A549 (cell line): Measurements from ENCODE around the gene CCDC63.

Experiments used
- CTCF ChIP-seq: fragments of >200 bp; sonication (Bioruptor Twin); formaldehyde crosslinking; IDR thresholded peaks from 3 replicates; pipeline ENCODE4 v1.5.1; 2016
- FOXS1 ChIP-seq: fragments of 250-450 bp; sonication (Bioruptor Pico); IDR thresholded peaks from 2 replicates; pipeline ENCODE4 v1.5.0; 2020; ENCODE audit warnings: mild to moderate bottlenecking, moderate library complexity
- JUNB ChIP-seq: fragments of >200 bp; sonication (Bioruptor Twin); formaldehyde crosslinking; IDR thresholded peaks from 2 replicates; pipeline ENCODE4 v1.6.1; 2016
- MYC ChIP-seq: IDR thresholded peaks from 2 replicates; pipeline ENCODE4 v1.6.1; 2012; ENCODE audit warnings: mild to moderate bottlenecking, inconsistent platforms, low read length, improper control_type of control experiment, borderline replicate concordance
- POLR2A ChIP-seq: IDR thresholded peaks from 2 replicates; pipeline ENCODE4 v1.6.1; 2012; ENCODE audit warnings: mild to moderate bottlenecking, low read length
- POLR2AphosphoS2 ChIP-seq: conservative IDR thresholded peaks from 2 replicates; pipeline ENCODE4 v1.6.1; 2012; ENCODE audit warnings: low read length, improper control_type of control experiment, inconsistent platforms

GRCh38 chr12:110933326-110933974 is 86.7 kb downstream of the CCDC63 start:
- no peak for TF ChIP-seq POLR2A
- TF ChIP-seq CTCF = no peak
- no peak for TF ChIP-seq POLR2AphosphoS2
- no peak for TF ChIP-seq FOXS1 (CRISPR knock-in tag)
- no peak for TF ChIP-seq JUNB
- TF ChIP-seq MYC = no peak
